Stomach (tissue), 4 donors: Measurements from ENCODE around the gene DNAH6.

Source experiments
- CTCF ChIP-seq, 7 experiments: fragments of 450-650 bp in 4 of 7; fragments of 200-600 bp in 3 of 7; sonication (generic) in 3 of 7; IDR thresholded peaks; one replicate each; pipeline ENCODE4 v1.5.1; 2016 to 2019; ENCODE audit warnings: antibody characterized with exemption in 7 of 7, control low read depth in 2 of 7, mild to moderate bottlenecking in 1 of 7
- POLR2A ChIP-seq, 4 donors: fragments of 450-650 bp; IDR thresholded peaks; one replicate each; pipeline ENCODE4 v1.6.1; 2016; ENCODE audit warnings: antibody characterized with exemption in 4 of 4, control low read depth in 2 of 4, mild to moderate bottlenecking in 1 of 4, moderate library complexity in 1 of 4
- POLR2AphosphoS5 ChIP-seq, 3 donors: sonication (generic); formaldehyde crosslinking; IDR thresholded peaks; one replicate each; pipeline ENCODE4 v1.6.1; 2016; ENCODE audit warnings: antibody characterized with exemption in 3 of 3

- TF ChIP-seq POLR2AphosphoS5 (IDR thresholded peaks at IDR 0.05) (no peak), CTCF (IDR thresholded peaks at IDR 0.05) (no peak), POLR2A (IDR thresholded peaks at IDR 0.05) (no peak)
Observed at GRCh38 chr2:84796798-84797197, 280.5 kb downstream of the DNAH6 start.
